HuH-7.5 (cell line): Measurements from ENCODE around the gene NPHP4.

Experiments used
- DNase-seq: peaks from one replicate; pipeline ENCODE4 v3.0.0; 2011; ENCODE audit warnings: low spot score

NPHP4 gene

GRCh38 chr1:5877683-5878530 is 114.3 kb downstream of the NPHP4 start:
- DNase-seq = no peak

GRCh38 chr1:5877001-5877400 is 115.2 kb downstream of the NPHP4 start:
- DNase-seq = no peak

DNA sequence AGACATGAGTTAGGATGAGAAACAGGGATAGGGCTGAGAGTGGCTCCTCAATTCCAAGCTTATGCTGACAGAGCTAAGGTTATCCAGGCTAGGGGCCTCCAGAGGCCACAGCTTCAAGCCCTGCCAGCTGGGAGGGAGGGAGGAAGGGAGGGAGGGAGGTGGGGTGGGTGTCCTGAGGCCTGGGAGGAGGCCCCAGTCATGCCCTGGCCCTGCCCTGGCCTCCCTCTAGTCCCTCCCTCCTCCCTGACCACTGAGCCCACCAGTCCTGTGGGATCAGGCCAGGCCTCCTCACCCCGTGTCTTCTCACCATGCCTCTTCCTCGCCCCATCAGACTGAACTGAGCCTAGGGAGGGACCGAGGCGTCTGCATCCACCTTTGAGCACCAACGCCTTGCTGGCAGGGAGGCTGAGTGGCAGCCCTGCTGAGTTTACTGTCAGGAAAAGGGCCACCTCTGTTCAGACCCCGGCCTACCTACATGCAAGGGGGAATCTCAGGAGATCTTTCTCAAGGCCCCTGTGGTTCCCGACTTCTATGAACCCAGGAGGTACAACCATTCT is 116.1 kb downstream of the NPHP4 start:
- DNase-seq = no peak

DNA sequence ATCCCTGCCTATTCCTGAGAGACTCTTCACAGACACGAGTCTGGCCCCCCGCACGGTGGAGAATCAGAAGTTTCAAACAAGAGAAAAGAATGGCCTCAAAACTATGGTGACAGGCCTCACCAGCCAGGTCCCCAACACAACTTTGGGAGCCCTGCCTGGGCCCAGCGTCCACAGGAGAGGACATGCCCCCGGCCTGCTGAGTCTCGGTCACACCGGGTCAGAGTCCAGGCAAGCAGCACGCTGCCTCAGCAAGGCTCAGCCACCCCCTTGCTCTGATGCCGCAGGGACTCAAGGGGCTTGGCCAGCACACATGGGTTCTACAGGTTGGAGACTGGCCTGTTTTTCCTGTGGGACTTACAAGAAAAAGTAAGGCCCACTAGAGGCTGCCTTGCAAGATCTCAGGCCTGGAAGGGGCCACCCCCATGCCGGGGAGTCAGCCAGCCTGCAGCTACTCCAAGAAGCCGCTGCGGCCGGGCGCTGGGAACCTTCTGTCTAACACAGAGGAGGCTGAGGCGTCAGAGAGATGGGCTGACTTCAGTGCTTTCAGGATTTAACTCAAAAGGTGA is 116.8 kb downstream of the NPHP4 start:
- no peak for DNase-seq

DNA sequence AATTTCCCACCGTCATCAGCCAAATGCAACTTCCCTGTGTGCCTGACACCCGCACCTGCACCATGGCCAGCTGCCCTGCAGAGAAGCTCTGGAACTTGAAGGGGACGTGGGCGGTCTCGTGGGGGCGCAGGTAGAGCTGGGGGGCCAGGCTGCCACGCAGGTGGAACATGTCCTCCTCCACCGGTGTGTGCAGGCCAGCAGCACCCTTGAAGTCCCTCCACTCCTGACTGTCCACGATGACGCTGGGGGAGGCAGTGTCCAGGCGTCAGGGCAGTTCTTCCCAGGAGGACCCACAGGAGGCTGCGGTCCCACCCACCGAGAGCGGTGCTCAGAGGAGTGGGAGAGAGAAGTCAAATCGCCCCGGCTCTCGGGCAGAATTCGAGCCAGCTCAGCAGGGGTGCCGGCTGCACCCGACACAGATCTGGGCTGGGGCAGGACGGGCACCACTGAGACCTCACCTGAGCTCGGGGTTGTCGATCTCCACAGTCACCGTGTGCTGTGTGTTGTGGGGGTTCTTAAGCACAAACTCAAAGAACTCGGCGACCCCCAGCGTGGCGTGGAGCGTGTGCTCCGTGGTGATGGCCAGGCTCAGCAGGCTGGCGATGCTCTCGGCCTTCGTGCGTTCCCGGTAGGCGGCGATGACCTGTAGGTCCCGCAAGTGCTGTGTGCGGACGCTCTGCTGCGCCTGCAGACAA is 117.7 kb downstream of the NPHP4 start:
- no peak for DNase-seq

- DNase-seq = no peak
Observed at GRCh38 chr1:5873556-5873955, 118.7 kb downstream of the NPHP4 start.

DNA sequence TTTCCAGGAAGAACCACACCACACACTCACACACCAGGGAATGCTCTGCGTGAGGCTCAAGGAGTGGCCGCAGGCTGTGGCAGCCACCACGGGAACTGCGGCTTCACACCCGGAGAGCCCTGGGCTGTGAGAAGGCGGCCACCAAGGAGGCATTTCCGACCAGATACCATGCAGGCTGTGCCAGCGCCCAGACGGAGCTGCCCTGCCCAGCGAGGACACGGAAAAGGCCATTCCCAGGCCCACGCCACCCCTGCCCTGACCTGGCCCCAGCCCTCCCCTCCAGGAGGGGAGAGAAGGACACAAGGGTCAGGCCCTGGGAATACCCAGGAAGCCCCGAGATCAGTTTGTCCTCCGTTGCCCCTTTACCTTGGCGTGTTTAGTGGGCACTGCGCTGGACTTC is 119.3 kb downstream of the NPHP4 start:
- no peak for DNase-seq

- no peak for DNase-seq
Observed at GRCh38 chr1:5868931-5869500, 123.2 kb downstream of the NPHP4 start.

DNA sequence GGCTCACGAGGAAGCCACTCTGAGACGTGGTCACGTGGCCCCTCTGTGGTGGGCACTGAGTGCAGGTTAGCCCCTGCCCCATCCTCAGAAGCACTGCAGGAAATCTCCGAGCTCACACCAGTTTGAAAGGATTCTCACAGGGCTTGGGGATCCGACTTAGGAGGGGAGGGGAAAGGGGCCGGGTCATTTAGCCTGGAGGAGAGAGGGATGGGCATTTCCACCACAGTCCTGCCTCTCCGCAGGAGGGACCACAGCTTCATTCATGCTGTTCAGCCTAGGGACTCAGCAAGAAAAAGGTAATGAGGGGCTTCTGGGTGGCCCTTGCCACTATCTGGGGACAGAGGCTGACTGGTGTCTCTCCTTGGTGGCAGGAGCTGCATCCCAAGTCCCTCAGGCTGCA is 126.5 kb downstream of the NPHP4 start:
- no peak for DNase-seq

DNA sequence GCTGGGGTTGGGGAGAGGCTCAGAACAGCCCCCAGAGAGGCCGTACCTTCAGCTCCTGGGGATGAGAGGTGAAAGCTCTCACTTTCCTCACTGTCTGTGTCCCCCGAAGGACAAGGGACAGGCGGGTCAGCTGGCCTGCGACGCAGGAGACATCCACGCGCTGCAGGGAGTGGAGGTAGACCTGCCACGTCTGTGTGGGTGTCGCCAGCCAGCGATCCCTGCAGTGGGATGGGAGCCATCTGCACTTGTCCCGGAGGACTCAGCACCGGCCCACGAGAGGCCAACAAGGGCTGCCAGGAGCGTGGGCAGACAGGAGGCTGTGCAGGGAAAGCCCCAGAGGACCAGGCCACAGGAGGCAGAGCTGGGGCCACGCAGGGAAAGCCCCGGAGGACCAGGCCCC is 127.2 kb downstream of the NPHP4 start:
- DNase-seq = no peak

- no peak for DNase-seq
Observed at GRCh38 chr1:5864256-5864655, 128.0 kb downstream of the NPHP4 start.

- no peak for DNase-seq
Observed at GRCh38 chr1:5863238-5863637, 129.0 kb downstream of the NPHP4 start.

- DNase-seq = no peak
Observed at GRCh38 chr1:5861871-5862825, 130.1 kb downstream of the NPHP4 start.

- no peak for DNase-seq
Observed at GRCh38 chr1:5860277-5860676, 131.9 kb downstream of the NPHP4 start.

- DNase-seq = no peak
Observed at GRCh38 chr1:5859766-5860165, 132.5 kb downstream of the NPHP4 start.

- no peak for DNase-seq
Observed at GRCh38 chr1:5858844-5859407, 133.3 kb downstream of the NPHP4 start.

GRCh38 chr1:5858246-5858645 is 134.0 kb downstream of the NPHP4 start:
- no peak for DNase-seq

GRCh38 chr1:5857508-5858090 is 134.6 kb downstream of the NPHP4 start:
- no peak for DNase-seq

DNA sequence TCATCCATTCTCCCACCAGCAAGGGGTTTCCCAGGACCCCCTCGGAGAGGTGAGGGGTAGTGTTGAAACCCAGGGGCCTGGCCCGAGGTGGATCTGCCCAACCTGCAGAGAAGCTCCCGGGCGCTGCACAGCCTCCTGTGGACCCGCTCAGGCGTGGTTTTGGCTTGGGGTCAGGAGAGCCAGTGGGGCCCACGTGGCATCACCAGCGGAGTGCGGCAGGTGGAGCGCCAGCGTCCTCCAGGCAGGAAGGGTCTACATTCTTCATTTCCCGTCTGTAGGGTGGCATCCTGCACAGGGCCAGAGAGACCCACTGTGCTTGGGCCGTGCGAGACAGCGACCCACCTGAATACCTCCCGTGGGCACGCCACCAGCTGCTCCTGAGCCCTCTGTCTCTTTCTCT is 135.2 kb downstream of the NPHP4 start:
- DNase-seq = no peak

- no peak for DNase-seq
Observed at GRCh38 chr1:5856246-5856815, 135.9 kb downstream of the NPHP4 start.
